Umbilical cord (tissue), 2 donors: Measurements from ENCODE around the gene MESD. TPM values are rescaled to one million over a fixed set of nuclear protein-coding genes. Genes with fewer than 3 reads are reported as not detected.
A peak's percentile ranks its signal among the peaks of the same experiment; 100 is the strongest.

Experiments used
- DNase-seq: peaks from one replicate; pipeline ENCODE4 v3.0.0-alpha.2; 2015; ENCODE audit warnings: low spot score
- total RNA-seq: library from RNA; depleted of rRNA; stranded (reverse); fragments of >200 nt; gene quantifications from one replicate; pipeline ENCODE4 v1.2.3, GENCODE V29; 2014; ENCODE audit warnings: low replicate concordance; ENCODE audit not compliant: insufficient read depth

MESD gene
- total RNA-seq, 1 donor from 2014 or later, result 29.1 TPM

DNA sequence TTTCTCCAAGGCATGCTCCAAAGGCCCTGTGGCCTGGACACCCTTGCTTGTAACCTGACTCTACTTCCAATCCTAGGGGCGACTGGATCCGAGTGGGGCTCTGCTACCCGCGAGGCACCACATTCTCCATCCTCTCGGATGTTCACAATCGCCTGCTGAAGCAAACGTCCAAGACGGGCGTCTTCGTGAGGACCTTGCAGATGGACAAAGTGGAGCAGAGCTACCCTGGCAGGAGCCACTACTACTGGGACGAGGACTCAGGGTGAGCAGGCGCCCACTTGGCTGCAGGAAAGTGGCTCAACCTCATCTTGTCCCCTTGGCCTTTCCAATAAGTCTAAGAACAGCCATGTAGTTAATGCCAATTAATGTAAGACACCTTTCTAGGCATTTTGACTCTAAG, 51.9 kb downstream of the MESD start:
- no peak for DNase-seq

DNA sequence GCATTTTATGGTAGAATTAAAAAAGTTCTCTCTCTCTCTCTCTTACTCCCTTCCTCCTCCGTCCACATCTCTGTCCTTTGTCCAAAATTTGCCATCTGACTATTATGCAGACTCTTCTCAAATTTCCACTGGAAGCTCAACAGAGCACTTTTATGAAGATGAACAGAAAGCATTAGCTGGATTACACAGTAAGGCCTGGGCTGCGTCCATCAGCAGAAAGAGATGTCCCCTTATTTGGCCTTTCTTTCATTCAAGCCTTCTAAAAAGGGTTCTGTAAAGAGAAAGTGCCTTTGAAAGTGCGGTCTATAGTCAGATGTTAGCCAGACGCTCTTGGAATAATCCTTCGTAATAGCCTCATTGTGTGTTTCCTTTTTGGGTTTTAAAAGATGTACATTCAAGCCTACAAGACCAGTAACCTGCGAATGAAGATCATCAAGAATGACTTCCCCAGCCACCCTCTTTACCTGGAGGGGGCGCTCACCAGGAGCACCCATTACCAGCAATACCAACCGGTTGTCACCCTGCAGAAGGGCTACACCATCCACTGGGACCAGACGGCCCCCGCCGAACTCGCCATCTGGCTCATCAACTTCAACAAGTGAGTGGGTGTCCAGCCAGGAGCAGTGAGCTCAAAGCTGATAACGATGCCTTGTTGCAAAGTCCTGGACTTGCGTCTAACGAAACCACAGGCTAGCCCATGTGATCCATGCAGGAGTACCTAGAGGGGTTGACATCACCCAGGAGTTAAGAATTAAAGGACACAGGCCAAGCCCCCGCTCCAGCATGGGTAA, 53.1 kb downstream of the MESD start:
- DNase-seq, result peak; percentile 96

DNA sequence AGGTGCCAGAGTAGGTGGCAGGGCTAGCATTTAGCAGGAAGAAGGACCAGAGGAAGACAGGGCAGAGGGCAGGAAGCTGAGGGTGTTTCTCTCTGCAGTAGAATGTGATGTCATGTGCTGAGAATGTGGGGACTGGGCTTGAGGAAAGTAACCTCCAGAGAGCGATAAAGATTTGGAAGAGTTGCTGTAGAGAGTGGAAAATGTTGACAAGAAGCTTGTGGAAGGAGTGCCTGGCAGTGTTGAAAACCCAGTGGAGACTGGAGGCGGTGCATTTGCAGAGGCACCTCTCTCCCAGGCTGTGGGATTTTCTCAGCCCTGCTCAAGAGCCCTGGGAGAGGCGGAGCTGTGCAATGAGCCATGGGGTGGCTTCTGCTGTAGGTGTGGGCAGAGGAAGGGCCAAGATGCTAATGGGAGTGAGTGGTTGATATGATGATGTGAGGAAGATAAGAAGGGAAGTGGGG, 54.8 kb downstream of the MESD start:
- peak; percentile 88 for DNase-seq

DNA sequence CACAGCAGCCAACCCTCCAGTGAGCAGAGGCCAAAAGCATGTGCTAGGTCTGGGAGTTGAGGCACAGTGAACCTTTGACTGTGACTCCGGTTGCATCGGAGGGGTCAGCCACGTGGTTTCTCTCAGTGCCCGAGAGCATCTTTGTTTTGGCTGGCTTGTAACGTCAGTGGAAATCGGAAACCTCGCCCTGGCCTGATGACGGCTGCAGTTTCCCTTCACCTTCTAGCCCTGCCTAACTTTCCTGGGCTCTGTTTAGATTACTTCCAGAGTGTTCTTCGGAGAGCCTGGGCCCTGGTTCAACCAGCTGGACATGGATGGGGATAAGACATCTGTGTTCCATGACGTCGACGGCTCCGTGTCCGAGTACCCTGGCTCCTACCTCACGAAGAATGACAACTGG, 56.6 kb downstream of the MESD start:
- peak; percentile 20 for DNase-seq

DNA sequence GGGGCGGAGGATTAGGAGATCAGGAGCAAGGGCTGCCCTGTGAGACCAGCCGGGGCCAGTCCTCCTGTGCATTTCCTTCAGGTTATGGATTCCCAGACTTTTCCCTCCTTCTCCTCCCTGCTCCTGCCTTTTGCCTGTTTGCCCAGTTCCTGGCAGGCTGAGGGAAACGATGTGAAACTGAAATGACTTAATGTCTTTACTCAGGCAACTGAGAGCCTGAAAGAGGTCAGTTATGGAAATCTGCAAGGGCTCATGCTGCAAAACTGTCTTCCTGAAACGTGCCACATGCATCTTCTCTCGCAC, 57.2 kb downstream of the MESD start:
- peak; percentile 59 for DNase-seq

DNA sequence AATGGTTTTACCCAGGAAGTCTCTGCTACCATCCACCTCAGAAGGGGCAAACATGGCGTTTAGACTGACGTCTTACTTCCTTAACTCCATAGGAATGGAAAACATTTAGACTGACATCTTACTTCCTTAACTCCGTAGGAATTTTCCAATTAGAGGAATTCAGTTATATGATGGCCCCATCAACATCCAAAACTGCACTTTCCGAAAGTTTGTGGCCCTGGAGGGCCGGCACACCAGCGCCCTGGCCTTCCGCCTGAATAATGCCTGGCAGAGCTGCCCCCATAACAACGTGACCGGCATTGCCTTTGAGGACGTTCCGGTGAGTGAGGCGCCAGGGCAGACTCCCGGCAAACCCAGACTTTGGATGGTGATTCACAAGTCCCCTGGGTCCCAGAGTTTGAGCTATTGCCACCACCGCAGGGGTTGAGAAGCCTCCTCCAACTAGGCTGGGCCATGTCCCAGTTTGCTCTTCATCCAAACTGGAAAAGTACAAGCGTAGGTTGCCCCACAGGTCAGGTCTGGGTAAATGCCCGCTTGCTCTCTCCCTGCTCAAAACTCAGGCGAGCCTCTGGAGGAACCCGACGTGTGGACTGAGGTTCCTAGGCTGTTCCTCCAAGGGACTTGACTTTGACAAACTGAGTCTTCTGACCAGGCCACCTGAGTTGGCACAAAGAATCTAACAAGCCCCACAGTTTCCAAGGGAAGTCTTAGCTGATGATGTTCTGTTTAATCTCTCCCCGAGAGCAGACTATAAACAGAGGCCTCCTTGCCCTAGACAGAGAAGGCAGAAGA, 57.7 kb downstream of the MESD start:
- no peak for DNase-seq

DNA sequence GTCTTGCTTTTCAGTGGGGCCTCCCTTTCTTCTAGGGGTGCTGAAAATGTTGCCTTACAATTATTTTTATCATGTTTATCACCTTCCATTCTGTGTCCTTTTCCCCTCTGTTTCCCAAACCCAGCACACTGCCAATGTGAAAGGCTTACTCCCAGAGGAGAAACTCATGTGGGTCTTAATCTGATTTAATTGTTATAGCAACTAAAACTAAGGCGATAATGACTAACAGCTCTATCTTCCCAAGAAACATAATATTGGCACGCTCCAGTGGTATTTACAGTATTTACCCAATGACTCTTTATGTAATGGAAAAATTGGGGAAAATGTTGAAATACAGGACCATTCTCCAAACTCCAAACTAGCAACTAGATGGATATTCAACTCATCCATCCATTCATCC, 58.4 kb downstream of the MESD start:
- DNase-seq, result no peak

DNA sequence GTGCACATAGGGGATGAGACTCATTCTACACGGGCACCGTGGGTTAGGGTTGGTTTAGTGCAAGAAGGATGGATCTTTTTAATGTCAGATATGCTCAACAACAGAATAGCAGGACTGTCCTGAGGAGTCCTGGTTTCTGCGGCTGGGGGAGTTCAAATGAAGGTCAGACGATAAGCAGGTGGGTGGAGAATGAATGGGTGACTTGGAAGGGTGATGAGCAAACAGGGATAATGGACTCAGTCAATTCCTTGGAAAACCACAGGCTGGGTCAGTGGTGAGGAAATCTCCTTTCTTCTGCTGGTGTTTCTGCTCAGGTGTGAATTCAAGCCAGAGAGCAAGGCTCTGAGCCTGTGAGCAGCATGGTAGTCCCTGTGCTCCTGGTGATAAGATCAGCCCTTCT, 59.9 kb downstream of the MESD start:
- no peak for DNase-seq

DNA sequence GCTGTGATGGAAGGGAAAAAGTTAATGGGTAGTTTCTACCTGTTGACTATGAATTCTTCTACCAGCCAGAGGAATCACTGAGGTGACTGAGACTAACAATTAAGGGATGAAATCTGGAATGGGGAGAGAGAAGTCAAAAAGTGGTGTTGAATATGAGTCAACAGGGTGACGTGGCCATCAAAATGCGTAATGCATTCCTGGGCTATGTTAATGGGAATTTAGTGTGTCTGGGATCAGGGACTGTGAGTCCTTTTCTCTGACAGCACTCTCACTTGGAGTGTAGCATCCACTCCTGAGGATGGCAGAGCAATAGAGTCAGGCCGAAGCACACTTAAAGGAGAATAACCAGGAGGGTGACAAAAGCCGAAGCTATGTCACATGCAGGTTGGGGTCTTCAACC, 60.4 kb downstream of the MESD start:
- DNase-seq, result no peak

DNA sequence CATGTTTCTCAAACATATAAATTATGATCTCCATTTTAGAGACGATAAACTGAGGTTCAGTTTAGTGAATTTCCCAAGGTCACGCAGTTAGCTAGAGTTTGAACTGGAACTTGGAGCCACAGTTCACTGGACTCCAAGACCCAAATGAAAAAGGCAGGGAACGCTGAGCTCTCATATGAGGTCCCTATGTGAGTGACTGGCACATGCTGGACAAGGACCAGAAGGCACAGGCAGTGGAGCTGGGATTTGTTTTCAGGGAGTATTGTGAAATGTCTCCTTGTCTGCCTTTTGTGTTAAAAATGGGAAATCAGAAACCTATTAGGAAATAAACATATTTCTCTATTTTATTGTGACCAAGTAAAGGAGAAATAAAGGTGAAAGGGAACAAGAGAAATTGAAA, 63.5 kb downstream of the MESD start:
- DNase-seq, result no peak

DNA sequence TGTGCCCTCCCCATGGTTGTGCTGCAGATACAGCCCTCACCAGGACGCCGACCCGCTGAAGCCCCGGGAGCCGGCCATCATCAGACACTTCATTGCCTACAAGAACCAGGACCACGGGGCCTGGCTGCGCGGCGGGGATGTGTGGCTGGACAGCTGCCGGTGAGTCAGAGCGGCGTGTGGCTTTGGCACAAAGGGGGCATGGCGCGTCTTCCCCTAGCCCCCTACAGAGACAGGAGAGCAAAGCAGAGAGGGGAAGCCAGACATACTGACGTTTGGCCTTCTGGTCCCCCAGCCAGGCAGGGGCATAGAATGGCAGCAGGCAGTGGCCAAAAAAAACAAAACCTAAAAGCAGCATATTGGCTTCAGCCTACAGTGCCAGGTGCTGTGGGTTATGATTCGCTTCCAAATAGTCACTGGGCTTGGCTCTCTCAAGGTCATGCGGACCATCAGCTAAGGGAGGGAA, 64.0 kb downstream of the MESD start:
- DNase-seq, result no peak

DNA sequence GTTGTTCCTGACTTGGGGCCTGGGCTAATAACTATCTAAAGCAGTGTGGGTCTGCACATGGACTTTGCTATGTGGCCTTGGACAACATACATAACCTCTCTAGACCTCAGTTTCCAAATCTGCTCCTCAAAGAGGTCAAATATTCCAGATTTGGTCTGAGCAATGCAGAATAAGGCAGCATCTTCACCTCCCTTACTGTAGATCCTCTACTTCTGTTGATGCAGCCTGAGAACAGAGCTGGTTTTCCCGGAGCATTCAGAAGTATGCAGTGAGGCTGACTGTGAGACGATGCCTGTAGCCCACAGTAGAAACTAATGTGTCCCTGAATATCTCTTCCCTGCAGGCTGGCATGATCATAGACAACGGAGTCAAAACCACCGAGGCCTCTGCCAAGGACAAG, 65.3 kb downstream of the MESD start:
- no peak for DNase-seq

DNA sequence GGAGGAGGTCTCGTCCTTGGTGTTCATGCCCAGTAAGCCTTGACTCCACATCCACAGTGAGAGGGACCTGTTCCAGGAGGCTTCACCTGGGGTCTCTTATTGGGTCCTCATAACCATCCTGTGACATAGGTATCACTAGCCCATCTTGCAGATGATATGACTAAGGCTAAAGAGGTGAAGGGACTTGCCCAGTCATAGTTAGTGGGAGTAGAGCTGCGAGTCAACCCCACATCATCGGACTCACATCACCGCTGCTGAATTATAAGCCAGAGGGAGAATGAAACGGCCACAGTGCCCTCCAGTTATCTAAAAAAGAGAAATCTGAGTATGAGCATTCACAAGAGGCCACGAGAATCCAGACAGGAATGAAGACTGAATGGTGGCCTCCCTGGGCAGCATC, 66.0 kb downstream of the MESD start:
- DNase-seq, result no peak

DNA sequence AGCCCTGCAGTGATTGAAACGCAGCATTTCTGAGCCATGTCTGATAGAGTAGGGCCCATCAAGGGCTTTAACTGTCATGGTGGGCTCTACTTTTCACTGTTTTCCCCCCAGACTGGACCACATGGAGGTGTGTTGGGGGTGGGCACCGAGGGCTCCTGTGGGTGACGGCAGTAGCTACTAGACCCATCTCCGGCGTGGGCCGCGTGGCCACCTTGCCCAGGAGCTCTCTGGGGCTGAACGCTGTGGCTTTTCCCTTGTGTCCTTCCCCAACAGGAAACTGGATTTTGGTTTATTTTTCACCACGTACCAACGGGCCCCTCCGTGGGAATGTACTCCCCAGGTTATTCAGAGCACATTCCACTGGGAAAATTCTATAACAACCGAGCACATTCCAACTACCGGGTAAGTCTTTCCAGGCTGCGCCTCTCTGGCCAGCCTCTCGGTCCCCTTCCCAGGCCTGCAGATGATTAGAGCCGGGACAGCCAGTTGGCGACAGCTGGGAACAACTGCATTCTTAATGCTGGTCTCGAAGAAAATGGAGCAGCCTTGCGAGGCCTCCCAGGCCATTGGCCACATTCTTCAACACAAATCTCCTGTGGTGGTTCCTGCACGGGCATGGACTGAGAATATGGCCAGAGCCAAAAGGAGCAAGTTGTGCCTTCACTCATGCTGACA, 67.7 kb downstream of the MESD start:
- no peak for DNase-seq

DNA sequence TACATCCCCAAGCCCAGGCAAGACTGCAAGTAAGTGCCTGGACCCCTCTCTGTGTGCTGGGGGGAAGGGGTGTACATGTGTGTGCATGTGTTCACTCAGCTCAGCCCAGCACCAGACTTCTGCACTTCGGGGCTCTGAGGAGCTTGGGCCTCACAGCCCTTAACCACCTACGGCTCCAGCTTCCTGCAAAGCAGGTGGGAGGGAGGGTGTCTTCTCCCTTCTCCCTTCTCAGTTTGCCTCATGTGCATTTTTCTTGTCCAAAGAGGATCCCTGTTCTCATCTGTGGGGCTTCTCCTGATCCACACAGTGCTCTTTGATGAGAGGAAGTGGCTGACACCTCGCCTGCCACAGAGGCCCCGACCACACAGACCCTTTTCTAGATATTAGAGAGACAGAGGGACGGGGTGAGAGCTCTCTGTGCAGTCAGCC, 69.3 kb downstream of the MESD start:
- DNase-seq, result no peak

DNA sequence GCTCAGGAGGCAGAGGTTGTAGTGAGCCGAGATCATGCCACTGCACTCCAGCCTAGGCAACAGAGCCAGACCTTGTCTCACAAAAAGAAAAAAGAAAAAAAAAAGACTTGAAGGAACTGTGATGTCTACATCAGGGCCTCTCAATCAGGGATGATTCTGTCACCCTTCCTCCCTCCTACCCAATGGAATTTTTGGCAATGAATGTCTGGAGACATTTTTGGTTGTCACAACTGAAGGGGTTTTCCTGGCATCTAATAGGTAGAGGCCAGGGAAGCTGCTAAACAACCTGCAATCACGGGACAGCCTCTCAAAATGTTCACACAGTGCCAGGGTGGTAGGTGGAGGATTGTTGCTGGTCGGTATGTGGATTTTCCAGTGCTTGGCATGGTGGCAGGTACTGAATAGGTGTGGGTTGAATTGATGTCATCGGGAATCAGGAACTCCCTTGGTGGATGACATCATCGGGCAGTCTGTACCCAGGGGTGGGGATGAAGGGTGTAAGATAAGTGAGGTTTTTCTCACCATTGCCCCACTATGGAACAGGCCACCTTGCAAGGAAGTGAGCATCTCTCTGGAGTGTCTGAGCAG, 71.3 kb downstream of the MESD start:
- DNase-seq, result no peak

DNA sequence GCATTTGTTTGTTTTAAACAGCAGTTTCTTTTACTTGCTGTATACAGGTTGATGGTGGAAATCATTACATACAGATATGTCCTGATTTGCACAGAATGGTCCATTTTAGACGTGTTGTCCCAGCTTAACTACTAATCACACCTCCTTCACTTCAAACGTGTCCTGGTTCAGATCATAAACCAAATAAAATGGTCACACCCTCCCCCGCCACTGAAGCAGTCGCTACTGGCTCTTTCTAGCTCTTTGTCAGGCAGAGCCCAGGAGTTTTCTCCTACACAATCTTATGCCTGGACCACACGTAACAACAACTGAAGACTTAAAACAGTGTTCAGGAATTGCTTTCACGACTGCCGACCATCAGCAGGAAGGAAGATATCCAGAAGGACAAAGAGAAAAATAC, 73.6 kb downstream of the MESD start:
- DNase-seq, result no peak

DNA sequence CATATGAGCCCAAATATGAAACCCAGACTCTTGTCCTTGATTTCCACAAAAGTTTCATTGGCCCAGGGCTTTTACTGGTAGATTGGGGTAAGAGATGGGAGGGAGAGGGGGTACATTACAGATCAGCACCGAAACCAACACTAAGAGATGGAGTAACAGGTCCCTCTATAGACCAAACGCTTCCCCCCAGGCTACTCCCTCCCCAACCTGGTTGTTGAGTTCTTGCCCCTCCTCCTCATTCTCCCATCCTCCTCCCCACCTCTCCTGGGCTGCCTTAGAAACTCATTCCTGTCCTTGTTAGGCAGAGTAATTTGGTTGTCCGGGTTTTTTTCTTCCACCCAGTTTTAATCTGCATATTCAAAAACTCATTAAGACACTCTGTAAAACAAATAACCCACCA, 74.1 kb downstream of the MESD start:
- DNase-seq, result no peak

DNA sequence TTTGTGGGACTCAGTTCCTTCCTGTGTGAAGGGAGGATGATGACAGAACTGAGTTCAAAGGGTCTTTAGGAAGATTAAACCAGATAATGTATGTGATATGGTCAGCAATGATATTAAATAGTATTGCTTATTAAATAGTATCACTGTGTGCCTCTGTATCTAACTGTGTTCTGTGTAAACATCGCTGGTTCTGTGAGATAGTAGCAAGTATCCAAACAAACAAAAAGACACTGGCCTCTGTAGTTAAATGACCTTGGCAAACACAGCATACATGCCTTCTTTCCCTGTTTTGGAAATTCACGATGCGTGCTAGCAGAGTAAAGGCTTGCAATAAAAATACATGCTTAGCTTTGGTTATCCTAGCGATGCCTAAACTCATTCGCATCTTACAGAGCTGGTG, 76.1 kb downstream of the MESD start:
- no peak for DNase-seq

DNA sequence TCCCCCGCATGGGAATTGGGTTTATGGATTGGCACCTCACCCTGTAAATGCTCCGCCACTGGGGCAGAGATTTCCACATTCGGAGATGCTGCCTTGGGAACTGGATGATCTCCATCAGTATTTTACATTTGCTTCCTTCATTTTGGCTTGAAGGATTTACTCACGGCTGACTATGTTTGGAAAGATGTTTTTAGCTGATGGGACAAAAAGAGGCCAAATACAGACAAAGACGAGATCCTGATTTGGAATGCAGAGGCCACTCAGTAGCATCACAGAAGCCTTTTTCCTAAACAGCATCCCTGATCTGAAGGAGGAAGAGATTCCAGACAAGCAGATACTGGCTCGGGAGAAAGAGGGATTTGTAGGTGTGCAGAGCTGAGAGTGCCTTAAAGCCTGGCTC, 76.9 kb downstream of the MESD start:
- DNase-seq, result peak; percentile 9

DNA sequence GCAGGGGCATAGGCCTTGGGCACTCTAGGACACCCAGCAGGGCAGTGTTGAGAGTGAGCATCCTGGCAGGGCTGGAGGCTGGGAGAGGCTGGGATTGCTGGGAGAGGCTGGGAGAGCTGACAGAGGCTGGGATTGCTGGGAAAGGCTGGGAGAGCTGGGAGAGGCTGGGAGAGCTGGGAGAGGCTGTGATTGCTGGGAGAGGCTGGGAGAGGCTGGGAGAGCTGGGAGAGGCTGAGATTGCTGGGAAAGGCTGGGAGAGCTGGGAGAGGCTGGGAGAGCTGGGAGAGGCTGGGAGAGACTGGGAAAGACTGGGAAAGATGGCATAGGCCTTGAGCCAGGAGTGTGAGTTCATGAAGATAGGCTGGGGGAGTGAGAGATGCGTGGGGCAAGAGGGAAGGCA, 77.8 kb downstream of the MESD start:
- no peak for DNase-seq

DNA sequence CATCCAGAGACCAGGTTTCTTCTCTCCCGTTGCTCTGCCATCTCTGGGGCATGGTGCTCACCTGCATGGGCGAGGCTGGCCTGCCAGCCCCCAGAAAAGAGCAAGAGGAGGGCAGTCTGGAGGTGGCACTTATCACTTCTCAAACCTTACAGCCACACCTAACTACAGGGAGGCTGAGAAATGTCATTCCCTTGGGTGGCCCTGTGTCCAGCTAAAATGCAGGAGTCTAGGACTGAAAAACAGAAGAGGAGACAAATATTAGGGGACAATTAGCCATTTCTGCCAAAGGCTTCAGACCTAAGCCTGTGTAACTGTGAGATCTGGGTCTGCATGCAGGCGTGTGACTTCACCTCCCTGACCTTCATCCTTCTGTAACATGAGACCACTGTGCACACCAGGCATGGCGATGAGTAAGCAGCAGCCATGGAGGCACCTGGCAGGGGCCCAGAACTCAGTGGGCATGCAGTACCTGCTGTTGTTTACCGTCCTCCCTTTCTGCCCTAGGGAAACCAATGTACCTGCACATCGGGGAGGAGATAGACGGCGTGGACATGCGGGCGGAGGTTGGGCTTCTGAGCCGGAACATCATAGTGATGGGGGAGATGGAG, 83.4 kb downstream of the MESD start:
- DNase-seq, result no peak
